NCI-H146 treated with DMSO at 0.1 percent for 48 hours (cell line): ENCODE data around the gene CCDC54.
A peak's percentile ranks its signal among the peaks of the same experiment; 100 is the strongest.

Experiments
- DNase-seq: peaks from one replicate; lab custom pipeline; 2025; ENCODE audit not compliant: unreplicated experiment; lab: John Stamatoyannopoulos, UW

The CCDC54 gene

DNA sequence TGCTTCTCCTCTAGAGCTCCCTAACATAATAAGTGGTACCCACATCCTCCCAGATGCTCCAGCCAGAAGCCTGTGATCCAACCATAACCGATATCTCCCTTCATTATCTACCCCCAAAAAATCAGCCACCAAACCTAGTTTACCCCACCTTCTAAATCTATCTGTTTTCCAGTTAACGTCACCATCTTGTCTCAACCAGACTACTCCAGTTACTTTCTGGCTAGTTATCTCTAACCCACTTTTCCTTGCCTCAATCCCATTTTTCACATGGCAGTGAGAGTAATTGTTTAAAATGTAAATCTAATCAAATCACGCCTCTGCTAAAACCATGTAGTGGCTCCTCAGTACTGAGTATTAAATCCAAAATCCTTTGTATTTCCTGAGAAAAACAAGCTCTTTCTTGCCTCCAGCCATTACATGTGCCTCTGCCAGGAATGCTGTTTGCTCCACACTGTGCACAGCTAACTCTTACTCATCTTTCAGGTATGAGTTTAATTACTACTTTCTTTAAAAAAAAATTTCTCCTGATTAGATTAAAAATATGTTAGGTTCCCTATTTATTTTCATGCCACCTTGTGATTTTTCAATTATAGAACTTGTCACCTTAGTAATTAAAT lies 15.4 kb downstream of the CCDC54 start:
- DNase-seq = no peak

DNA sequence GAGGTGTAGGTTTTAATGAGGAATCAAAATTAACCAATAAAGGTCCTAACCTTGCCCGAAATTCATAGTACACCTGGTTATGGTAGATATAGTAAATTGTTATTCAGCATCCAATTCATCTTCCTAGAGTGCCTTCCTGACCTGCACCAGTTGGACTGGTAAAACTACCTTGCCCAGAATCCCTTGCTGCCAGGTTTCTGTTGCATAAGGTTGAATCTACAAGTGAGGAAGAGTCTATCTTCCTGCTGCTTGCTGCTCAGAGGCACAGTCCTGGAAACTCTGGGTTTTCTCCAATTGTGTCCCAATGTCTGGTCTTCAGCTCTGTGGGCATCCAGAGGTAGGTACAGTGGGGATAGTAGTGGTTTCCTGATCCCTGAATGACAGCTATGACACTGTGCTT lies 17.3 kb downstream of the CCDC54 start:
- DNase-seq = no peak

DNA sequence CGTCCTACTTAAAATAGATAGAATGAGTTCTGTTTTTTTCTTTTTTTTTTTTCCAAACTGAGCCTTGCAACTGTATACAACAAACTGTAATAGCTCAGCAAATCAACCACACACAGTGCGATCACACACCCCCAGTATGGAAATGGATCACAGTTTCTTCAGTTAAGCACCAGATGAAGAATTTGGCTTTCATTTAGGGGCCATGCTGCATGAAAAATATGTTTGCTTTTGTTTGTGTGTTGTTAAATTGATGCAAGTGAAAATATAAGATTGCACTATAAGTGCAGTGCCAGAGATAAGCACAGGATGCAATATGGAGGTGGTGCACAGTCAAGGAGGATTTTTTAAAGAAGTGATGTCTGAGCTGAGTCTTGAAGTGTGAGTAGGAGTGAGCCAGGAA lies 17.8 kb downstream of the CCDC54 start:
- DNase-seq = no peak

DNA sequence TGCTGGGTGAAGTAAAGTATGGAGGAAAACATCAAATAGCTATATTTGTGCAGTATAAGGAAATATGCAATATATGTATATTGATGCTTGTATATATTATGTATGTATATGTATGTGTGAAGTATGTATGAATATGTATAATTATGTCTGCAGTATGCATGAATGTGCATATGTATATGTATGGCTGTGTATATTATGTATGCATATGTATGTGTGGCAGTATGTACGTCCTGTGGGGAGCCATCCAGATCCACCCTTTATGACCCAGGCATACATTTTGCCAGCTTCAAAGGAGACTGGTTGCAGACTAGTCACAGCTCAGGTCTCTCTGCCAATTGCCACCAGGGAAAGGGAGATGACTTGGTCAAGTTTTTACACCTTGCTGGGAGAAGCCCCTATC lies 24.1 kb downstream of the CCDC54 start:
- DNase-seq = no peak

DNA sequence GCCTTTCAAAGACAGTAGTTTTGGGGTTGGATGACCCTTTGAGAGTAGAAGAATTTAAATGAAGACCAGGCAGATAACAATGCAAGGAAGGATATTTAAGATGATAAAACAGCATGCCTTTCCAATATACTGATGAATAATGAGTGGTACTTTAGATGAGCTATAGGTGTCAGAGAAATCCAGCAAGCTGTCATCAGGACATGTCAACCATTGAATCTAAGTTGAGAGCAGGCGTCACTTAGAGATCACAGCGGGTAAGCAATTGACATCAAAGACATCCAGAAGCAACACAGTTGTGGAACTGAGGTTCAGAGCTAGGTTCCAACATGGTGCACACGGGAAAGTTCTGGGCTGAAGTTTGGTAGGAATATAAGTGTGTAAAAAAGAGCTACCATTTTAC lies 25.0 kb downstream of the CCDC54 start:
- no peak for DNase-seq

DNA sequence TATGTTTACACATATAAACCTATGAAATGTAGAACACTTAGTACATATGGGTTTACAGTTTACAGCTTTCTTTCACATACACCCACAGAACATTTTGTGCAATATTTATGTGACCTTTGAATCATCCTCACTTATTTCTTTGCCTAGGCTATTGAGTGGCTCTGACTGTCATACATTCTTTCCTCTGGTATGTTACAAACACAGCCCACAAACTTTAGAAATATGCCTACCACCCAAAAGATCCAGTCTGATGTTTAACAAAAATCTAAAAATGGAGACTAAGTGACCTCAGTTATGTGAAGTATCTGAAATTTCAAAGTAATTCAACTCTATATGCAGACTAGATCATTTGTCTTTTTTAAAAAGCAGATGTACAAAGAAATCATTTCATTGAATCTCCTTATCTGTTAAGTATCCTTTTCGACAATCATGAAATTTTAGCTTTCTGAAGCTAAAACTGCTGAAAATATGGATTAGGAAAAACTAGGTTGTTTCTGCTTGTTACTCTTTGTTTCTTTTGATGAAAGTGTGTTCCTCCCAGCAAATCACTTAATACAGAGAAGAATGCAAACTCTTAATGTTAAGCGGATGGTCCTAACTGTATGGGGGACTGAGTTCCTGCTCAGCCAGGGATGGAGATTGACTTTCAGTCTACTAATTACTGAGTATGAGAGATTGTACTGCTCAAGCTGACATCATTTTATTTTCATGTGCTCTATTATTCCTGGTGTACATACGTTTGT lies 27.7 kb downstream of the CCDC54 start:
- DNase-seq = no peak

DNA sequence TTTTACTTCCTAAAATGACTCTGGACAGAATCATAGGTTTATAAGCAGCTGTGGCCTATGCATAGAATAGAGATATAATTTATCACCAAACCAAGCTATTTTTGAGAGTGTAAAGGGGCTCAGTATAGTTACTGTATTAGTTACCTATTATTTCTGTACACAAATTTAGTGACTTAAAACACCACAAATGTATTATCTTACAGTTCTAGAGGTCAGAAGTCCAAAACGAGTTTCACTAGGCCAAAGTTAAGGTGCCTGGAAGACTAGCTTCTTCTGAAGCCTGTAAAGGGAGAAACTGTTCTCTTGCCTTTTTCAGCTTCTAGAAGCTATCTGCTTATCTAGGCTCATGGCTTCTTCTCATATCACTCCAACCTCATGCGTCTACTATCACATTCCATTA lies 30.1 kb downstream of the CCDC54 start:
- no peak for DNase-seq

DNA sequence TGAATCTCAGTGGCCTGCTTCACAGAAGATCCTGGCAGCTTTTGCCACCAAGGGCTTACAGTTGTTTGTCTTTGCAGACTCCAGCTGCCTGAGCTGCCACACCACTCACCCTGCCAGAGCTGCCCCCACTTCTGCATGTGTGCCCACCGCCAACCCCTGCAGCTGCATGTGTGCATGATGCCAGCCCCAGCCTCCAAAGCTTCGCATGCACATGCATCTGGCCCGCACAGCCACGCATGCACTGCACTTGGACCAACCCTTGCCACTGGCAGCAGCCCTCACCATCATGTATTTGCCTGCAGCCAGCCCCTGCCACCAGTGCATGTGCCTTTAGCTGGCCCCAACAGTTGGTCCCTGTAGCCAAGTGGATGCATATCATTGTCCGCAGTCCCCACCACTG lies 31.3 kb downstream of the CCDC54 start:
- no peak for DNase-seq

DNA sequence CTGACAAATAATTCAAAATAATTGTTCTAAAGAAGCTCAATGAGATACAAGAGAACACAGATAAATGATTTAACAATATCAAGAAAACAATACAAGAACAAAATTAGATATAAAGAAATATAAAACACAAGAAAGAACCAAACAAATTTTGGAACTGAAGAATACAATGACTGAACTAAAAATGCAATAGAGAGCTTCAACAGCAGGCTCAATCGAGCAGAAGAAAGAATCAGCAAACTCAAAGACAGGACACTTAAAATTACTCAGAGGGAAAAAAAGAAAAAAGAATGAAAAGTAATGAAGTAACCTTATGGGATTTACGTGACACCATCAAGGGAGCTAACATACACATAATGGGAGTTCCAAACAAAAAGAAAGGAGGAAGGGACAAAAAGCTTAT lies 32.1 kb downstream of the CCDC54 start:
- DNase-seq = no peak

DNA sequence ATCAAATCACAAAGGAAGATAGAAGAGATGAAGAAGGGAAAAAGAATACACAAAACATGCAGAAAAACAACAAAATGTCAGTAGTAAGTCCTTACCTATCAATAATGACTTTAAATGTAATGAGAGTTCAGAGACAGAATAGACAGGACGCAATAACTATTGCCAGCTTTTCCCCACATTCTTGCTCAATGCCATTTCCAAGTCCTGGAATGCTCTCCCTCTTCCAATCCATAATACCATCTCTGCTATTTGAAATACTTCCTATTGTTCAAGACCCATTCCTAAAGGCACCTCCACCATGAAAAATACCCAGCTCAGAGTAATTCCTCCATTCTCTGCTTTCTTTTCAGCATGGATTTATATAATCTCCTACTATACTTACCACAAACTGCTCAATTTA lies 33.4 kb downstream of the CCDC54 start:
- no peak for DNase-seq

DNA sequence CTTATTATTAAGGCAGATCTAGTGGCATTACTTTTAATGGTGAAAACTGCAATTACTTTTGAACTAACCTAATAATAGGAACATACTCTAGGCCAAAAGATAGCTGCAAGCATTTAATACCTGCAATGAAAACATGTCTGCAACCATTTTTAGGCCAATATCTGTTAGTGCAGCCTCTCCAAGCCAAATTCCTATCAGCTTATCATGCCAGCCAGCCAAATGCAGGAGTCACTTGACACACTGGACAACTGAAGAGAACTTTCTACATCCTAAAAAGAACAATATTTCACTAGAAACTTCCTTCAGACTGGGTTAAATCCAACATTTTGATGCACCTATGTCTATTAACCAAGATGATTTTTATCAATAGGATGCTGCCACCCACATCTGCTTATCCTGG lies 33.8 kb downstream of the CCDC54 start:
- DNase-seq = no peak

DNA sequence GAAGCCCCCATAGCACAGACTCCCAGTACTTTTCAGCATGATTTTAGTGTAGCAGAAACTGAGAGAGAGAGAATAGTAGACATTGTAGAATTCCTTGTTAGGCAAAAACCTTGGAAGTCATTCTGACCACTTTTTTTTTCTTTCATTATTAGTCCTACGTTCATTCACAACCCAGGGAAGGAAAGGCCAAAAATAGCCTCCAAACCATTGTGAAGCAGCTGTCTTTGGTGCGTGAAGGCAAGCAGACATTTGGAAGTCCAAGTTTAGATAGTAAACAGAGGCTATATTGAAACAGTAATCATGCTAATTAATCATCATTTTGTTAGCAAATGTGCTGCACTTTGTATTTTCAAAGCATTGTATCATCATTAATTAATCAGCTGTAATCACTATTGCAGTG lies 34.5 kb downstream of the CCDC54 start:
- no peak for DNase-seq

DNA sequence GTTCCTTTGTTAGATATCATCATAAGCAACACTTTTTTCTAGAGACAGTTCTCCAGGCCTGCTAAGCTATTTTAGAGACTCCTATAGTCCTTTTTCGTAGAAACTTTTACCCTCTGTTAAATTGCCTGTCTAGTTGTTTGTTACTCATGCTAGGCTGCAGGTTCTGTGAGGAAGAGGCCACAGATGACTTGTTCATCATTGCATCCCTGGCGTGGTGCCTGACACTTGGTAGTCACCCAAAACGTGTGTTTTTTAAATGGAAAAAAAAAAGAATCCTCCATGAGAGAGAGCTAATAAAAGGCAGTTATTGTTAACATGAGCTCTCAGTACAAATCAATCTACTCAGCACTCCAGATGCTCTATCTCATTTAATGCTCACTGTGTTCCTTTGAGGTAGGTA lies 35.1 kb downstream of the CCDC54 start:
- no peak for DNase-seq

DNA sequence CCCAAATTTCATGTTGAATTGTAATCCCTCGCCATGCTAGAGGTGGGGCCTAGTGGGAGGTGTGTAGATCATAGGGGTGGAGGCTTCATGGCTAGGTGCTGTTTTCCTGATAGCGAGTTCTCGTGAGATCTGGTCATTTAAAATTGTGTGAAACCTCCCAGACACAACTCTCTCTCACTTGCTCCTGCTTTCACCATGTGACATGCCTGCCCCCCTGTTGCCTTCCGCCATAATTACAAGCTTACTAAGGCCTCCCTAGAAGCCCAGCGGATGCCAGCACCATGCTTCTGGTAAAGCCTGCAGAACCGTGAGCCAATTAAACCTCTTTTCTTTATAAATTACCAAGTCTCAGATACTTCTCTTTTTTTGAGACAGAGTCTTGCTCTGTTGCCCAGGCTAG lies 36.0 kb downstream of the CCDC54 start:
- DNase-seq = no peak

DNA sequence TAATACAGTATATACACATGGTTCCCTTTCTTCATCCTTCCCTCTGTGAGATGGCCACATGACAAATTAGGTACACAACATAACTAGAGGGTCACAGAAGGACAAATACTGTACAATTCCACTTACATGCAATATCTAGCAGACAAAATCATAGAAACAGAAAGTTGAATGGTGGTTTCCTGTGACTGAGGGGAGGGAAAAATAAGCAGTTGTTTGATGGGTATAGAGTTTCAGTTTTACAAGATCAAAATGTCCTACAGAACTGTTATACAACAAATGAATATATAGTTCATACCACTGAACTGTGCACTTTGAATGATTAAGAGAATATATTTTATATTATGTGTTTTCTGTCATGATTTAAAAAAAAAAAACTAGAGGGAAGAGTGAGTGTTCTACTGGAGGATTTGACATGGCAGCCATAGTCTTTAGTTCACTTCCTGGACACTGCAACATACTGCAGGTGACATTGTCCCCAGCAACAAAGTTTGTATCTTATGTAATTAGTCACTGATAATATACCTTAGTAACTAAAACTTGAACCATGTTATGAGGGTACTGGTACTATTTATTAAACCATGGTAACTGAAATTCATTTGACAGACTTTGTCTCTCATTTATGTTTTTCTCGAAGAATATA lies 37.2 kb downstream of the CCDC54 start:
- DNase-seq = no peak

DNA sequence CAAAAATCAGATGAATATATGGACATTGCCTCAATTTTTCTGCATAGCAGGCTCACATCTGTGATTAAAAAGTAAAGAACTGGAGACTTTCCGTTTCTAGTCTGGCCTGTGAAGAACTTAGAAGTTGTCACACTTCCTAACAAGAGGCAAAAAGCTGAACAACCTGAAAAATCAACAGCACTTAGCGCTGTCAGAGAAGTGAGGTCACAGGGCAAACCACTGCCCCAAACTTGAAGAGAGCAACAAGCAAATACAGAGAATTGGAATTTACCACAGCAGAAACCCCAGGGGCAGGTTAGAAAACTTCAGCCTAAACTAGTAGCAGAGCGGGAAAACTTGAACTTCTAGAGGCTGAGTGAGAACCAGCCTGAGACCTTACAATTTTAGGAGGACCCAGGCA lies 38.9 kb downstream of the CCDC54 start:
- DNase-seq = no peak

DNA sequence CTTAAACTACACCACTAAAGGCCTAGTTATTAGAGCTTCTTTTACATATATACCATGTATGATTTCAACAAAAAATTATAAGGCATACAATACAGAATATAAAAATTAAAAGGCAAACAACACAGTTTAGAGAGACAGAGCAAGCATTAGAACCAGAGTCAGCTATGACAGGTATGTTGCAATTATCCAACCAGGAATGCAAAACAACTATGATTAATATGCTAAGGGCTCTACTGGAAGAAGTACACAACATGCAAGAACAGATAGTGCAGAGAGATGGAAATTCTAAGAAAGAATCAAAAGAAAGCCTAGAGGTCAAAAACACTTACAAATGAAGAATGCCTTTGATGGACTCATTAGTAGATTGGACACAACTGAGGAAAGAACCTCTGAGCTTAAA lies 39.6 kb downstream of the CCDC54 start:
- no peak for DNase-seq

DNA sequence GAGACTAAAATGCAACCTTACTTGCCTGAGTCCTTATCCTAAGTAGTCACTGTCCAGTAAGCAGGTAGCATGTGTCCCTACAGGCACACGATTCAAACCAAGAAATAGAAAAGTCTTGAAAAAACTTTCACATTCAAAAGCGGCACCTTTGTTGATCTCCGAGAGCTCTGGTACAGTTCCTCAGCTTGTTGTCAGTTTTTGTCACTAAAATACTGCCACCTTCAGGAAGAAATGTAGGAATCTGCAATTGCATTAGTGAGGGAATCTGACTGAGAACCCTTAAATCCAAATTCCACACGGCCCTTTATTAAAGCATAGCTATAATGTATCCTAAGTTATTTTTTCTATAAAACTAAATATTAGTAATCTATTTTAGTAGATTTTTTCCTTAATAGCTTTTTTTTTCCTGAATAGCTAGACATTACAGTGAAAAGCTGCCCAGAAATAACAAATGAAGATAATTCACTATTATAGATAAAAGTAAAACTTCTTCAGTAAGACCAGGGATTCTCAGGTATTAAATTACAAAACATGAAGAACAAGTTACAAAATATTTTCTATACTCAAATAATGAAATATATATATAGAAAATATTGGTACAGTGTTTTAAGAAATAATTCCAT lies 44.0 kb downstream of the CCDC54 start:
- peak; percentile 23 for DNase-seq

DNA sequence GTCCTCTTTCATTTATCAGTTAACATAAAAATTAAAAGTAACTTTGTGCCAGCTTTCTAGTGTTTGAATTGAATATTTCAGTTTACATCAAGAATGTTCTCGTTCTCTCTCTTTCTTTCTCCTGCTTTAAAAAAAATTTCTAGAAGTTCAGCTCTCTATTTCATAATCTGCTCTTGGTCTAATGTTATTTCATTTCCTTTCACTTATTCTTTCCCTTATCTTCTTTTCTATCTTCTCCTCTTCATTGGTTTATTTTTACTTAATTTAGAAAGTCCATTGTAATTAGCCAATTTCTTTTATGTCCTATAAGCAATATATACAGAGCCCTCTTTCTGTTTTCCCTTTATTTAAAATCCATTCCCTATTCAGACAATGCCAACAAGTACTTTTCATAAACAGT lies 44.6 kb downstream of the CCDC54 start:
- DNase-seq = no peak

DNA sequence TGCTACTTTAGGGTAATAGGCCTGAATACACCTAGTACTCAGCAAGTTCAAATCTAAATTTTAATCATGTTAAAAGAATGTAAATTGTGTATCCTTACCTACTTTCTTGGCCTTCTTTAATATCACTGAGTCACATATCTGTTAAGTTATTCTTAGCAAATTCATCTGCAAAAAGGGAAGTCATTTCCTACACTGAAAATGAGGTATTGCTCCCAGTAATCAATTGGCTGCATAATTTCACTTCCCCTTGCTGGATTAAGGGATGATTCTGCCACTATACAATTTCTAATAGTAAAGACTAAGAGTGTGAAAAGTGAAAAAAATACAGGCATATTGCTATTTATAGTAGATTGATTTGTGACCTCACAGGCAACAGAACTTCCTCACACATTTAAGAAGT lies 47.8 kb downstream of the CCDC54 start:
- no peak for DNase-seq

DNA sequence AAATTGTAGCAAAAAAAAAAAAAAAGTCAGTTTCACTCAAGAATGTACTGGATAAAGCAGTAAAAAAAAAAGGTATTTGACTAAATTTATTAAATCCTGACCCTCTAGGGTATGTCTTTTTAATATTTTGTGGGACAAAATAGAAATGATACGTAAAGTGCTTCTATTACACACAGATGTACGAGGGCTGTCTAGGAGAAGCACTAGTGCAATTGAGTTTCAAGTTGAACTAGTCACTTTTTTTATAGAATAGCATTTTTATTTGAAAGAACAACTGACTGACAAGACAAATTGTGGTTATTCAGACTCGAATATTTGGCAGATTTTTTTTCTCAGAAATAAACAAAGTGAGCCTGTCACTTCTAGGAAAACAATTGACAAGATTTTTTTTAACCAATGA lies 49.0 kb downstream of the CCDC54 start:
- no peak for DNase-seq
